ENCODE results near the gene UNKL. TPM values are rescaled to one million over a fixed set of nuclear protein-coding genes. Genes with fewer than 3 reads are reported as not detected.
A peak's percentile ranks its signal among the peaks of the same experiment; 100 is the strongest.

The UNKL gene
- total and polyA plus RNA-seq, 2 of the 8 experiments (the other 6 are each of a cell fraction or from before 2014, with no cell fraction given) = 25.1 to 31.8 TPM

DNA sequence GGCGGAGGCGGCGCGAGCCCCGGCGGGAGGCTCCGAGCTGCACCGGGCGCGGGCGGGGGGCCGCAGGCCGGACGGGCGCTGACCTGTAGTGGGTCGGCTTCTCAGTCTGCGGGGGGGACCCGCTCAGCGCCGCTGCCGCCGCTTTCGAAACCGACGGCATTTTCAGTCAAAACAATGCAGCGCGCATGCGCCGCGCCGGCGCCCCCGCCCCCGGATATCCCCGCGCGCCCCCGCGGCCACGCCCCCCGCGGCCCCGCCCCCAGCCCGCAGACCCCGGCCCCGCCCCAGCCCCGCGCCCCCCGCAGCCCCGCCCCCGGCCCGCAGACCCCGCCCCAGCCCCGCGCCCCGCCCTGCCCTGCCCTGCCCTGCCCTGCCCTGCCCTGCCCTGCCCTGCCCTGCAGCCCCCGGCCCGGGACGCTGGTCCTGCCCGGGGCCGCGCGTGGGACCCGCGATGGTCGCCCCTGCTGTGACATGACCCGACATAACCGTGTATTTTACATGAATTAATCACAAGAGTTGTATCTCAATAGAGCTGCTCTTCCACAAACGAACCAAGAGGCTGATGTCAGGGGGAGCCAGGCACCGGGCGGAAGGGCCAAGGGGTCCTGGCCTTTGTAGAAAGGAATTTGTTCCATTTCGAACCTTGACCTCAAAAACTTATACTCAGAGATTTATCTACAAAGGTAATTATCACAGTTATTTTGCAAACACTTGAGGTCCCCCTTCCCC, at the start of gene UNKL (continued):
- no peak for TF ChIP-seq RXRA (IDR thresholded peaks at IDR 0.05; ENCODE audit: insufficient read depth, low read depth, low read length)
- TF ChIP-seq, protein P1, sequence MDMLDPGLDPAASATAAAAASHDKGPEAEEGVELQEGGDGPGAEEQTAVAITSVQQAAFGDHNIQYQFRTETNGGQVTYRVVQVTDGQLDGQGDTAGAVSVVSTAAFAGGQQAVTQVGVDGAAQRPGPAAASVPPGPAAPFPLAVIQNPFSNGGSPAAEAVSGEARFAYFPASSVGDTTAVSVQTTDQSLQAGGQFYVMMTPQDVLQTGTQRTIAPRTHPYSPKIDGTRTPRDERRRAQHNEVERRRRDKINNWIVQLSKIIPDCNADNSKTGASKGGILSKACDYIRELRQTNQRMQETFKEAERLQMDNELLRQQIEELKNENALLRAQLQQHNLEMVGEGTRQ (IDR thresholded peaks at IDR 0.05; ENCODE audit: low read length) = no peak
- TF ChIP-seq JUN (IDR thresholded peaks at IDR 0.05; ENCODE audit: low read depth, low read length) = no peak
- no peak for TF ChIP-seq CBX5 (IDR thresholded peaks at IDR 0.05; ENCODE audit: low read depth, low read length)
- peak; percentile 66 for TF ChIP-seq NRF1 (IDR thresholded peaks at IDR 0.05; ENCODE audit: low read depth, low read length)
- TF ChIP-seq RBBP5 (IDR thresholded peaks at IDR 0.05; ENCODE audit: borderline replicate concordance, low read depth, low read length) = no peak
- TF ChIP-seq CEBPB (IDR thresholded peaks at IDR 0.05; ENCODE audit: low read depth, low read length) = 0 out of 2 replicates have a peak, but pooled peaks have one; percentile 4
- TF ChIP-seq TAF1 (IDR thresholded peaks at IDR 0.05; ENCODE audit: low read depth, low read length) = peak; percentile 50
- no peak for TF ChIP-seq RFX5 (IDR thresholded peaks at IDR 0.05; ENCODE audit: borderline replicate concordance, low read depth, low read length)
